Epithelial cell of esophagus (primary cell): ENCODE data around the gene SDR39U1.
A peak's percentile ranks its signal among the peaks of the same experiment; 100 is the strongest.

ENCODE experiments used
- DNase-seq: peaks from one replicate; pipeline ENCODE4 v3.0.0; 2010; ENCODE audit warnings: low read depth
- H3K4me3 ChIP-seq: 2 replicates; pipeline ENCODE4 v1.5.1; 2011; ENCODE audit warnings: mild to moderate bottlenecking, low read length, control low read depth
- CTCF ChIP-seq: IDR thresholded peaks from 2 replicates; pipeline ENCODE4 v1.5.1; 2011; ENCODE audit warnings: low read depth, mild to moderate bottlenecking, low read length, control low read depth, inconsistent platforms; ENCODE audit not compliant: insufficient read depth; ENCODE audit errors: missing control alignments

The SDR39U1 gene

GRCh38 chr14:24436355-24437019 is 6.1 kb downstream of the SDR39U1 start:
- DNase-seq = peak; percentile 70
- peak; percentile 81 for TF ChIP-seq CTCF
- H3K4me3 ChIP-seq = no peak overlapping the region

GRCh38 chr14:24435998-24436354 is 6.6 kb downstream of the SDR39U1 start:
- DNase-seq = no peak
- no peak for TF ChIP-seq CTCF
- H3K4me3 ChIP-seq = no peak overlapping the region

- TF ChIP-seq CTCF = no peak
- no peak for DNase-seq
- no peak overlapping the region for H3K4me3 ChIP-seq
Measured at GRCh38 chr14:24435192-24435810, 7.3 kb downstream of the SDR39U1 start.

- no peak overlapping the region for H3K4me3 ChIP-seq
- TF ChIP-seq CTCF = no peak
- DNase-seq = no peak
Measured at GRCh38 chr14:24434676-24435075, 7.9 kb downstream of the SDR39U1 start.

GRCh38 chr14:24434036-24434435 is 8.5 kb downstream of the SDR39U1 start:
- no peak for TF ChIP-seq CTCF
- no peak overlapping the region for H3K4me3 ChIP-seq
- DNase-seq = no peak

GRCh38 chr14:24432259-24433131 is 10.1 kb downstream of the SDR39U1 start:
- peak overlapping the region; percentile 21 for H3K4me3 ChIP-seq
- TF ChIP-seq CTCF = no peak
- no peak for DNase-seq
